ENCODE data around the gene MCCC1. TPM values are rescaled to one million over a fixed set of nuclear protein-coding genes. Genes with fewer than 3 reads are reported as not detected.

MCCC1 gene
- total and polyA plus RNA-seq, 10 of the 15 experiments (the other 5 are each of a cell fraction or from before 2014, with no cell fraction given), result 35.0 to 71.7 (median 47.0) TPM

DNA sequence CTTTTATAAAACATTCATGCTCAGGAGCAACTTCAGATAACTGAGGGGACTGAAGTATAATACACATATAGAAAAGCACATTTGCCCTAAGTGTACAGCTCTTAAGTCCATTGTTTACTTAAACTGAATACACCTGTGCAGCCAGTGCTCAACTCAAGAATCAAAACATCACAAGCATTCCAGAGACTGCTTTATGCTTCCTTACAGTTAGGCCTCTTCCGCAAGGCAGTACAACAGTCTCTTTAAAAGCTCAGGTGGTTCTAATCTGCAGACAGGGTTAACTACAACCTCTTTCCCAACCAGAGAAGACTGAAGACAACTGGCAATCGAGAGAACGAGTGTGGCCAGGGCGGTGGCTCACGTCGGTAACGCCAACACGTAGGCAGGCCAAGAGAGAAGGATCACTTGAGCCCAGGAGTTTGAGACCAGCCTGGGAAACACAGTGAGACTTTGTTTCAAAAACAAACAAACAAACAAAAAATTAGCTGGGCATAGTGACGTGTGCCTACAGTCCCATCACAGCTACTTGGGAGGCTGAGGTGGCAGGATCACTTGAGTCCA is 16.9 kb downstream of the MCCC1 start:
- Histone ChIP-seq H3K4me2 (ENCODE audit: control insufficient read depth, insufficient read depth) (no peak overlapping the region), H2AFZ (ENCODE audit: control insufficient read depth, low read depth, low read length) (no peak overlapping the region), H3K4me3 (no peak overlapping the region), H4K20me1 (ENCODE audit: control insufficient read depth, insufficient read depth) (no peaks in the 10 kb centered on the region), H3K27me3 (replicated peaks in 1 of 2; ENCODE audit: control insufficient read depth in 2 of 2, insufficient read depth in 2 of 2, low read length in 1 of 2) (no peaks in the 10 kb centered on the region), H3K27ac (ENCODE audit: control insufficient read depth, insufficient read depth) (no peak overlapping the region), H3K9ac (ENCODE audit: control insufficient read depth, insufficient read depth, low read length) (no peak overlapping the region), H3K9me3 (replicated peaks; ENCODE audit: control insufficient read depth, insufficient read depth, low read length) (peaks cover 16% of the 10 kb centered on the region), H3K36me3 (ENCODE audit: control insufficient read depth in 2 of 2, insufficient read depth in 2 of 2, low read length in 1 of 2) (peaks cover 6 to 30% of the 10 kb centered on the region in 2 experiments; a peak in 3 of 4 replicates), H3K79me2 (ENCODE audit: control insufficient read depth, insufficient read depth, low read length) (no peaks in the 10 kb centered on the region), H3K4me1 (ENCODE audit: control insufficient read depth, insufficient read depth, low read length) (no peaks in the 10 kb centered on the region)
- no TSS peak for BruUV-seq (replicated peaks)
- ChIA-PET RAD21 (ENCODE audit: unreplicated experiment) (interaction anchor here (0.9 kb wide), 2 partner anchors 15 to 96 kb away, joined by 3 read pairs; no protein-coding TSS in a partner anchor), SMC1A (ENCODE audit: uncharacterized antibody, unreplicated experiment) (interaction anchor here (0.5 to 2.6 kb wide), 7 partner anchors 11 to 367 kb away, joined by 3 to 9 read pairs (median 4); partner anchors contain the start of gene MCCC1), CTCF (interaction anchor here (0.6 to 6.9 kb wide), 8 partner anchors 10 to 188 kb away, joined by 3 to 79 read pairs (median 4); partner anchors contain the start of gene MCCC1), POLR2A (no interaction called here)
- FAIRE-seq (no peak), ATAC-seq (no peak), DNase-seq (ENCODE audit: low read depth, low spot score) (no peak)
- intact Hi-C loops (cut with micrococcal nuclease; ENCODE audit: unreplicated experiment) (no loop called here), in situ Hi-C loops (cut with MboI) (no loop called here)
- TF ChIP-seq SIN3A (IDR thresholded peaks at IDR 0.05; ENCODE audit: low read depth, low read length), result no peak
- TF ChIP-seq NR2C1 (IDR thresholded peaks at IDR 0.05), result no peak
- no peak for TF ChIP-seq SUPT20H (IDR thresholded peaks at IDR 0.05; ENCODE audit: borderline replicate concordance, control insufficient read depth, low read depth, low read length)
- TF ChIP-seq YY1 (IDR thresholded peaks at IDR 0.05; ENCODE audit: low read depth, low read length), result no peak
- no peak for TF ChIP-seq SMC3 (IDR thresholded peaks at IDR 0.05; ENCODE audit: borderline replicate concordance, low read length)
- no peak for TF ChIP-seq SRF (IDR thresholded peaks at IDR 0.05; ENCODE audit: low read depth in 2 of 2, low read length in 2 of 2)
- no peak for TF ChIP-seq SP1 (IDR thresholded peaks at IDR 0.05; ENCODE audit: low read depth, low read length)
- no peak for TF ChIP-seq PML (IDR thresholded peaks at IDR 0.05; ENCODE audit: low read length)
- no peak for TF ChIP-seq GATAD2B (conservative IDR thresholded peaks at IDR 0.05; ENCODE audit: low read depth)
- TF ChIP-seq RAD21 (IDR thresholded peaks at IDR 0.05; ENCODE audit: insufficient read depth, low read depth, low read length), result no peak
- no peak for TF ChIP-seq MYB (IDR thresholded peaks at IDR 0.05; ENCODE audit: borderline replicate concordance, low read depth, low read length)
- no peak for TF ChIP-seq CHD4 (IDR thresholded peaks at IDR 0.05)
- no peak for TF ChIP-seq WRNIP1 (IDR thresholded peaks at IDR 0.05; ENCODE audit: borderline replicate concordance, low read depth, low read length)
- TF ChIP-seq NFYB (IDR thresholded peaks at IDR 0.05; ENCODE audit: insufficient read depth, low read depth, low read length), result no peak
- WGBS (ENCODE audit: insufficient coverage, insufficient replicate concordance, low lambda C conversion rate, missing lambda C conversion rate), result 94% methylated on average over 9 of the region's 9 CpGs

Data from GM12878 (cell line).